Activated CD4-positive, alpha-beta memory T cell treated with anti-CD3 and anti-CD28 coated beads for 36 hours (primary cell): ENCODE results near the gene OR14A2. TPM values are rescaled to one million over a fixed set of nuclear protein-coding genes. Genes with fewer than 3 reads are reported as not detected.
"Not testable (repeated sequence)": the region's sequence is repeated elsewhere in the genome, so short reads cannot be mapped to it uniquely, and the experiment has no call there.

Source experiments
- CTCF ChIA-PET: fragments of 350-600 bp; sonication (Branson Sonifier 250); formaldehyde crosslinking; loops from one replicate; lab custom pipeline; 2021; ENCODE audit warnings: antibody characterized with exemption, inconsistent platforms; lab: Charles Lee
- POLR2A ChIA-PET: fragments of 350-600 bp; sonication (Branson Sonifier 250); formaldehyde crosslinking; loops from one replicate; lab custom pipeline; 2021; ENCODE audit warnings: antibody characterized with exemption; lab: Charles Lee
- DNase-seq: peaks from one replicate; pipeline ENCODE4 v3.0.0-alpha.2; 2020
- H3K27ac Mint-ChIP-seq: one replicate; pipeline ENCODE4 v1.8.0; 2021; ENCODE audit warnings: mixed read lengths
- H3K27me3 Mint-ChIP-seq: one replicate; pipeline ENCODE4 v1.8.0; 2021; ENCODE audit warnings: mixed read lengths
- H3K36me3 Mint-ChIP-seq: one replicate; pipeline ENCODE4 v1.8.0; 2021; ENCODE audit warnings: mixed read lengths
- H3K4me1 Mint-ChIP-seq: one replicate; pipeline ENCODE4 v1.8.0; 2021; ENCODE audit warnings: low read depth, mixed read lengths
- H3K4me3 Mint-ChIP-seq: one replicate; pipeline ENCODE4 v1.8.0; 2021; ENCODE audit warnings: mild to moderate bottlenecking, mixed read lengths
- H3K9me3 Mint-ChIP-seq: one replicate; pipeline ENCODE4 v1.8.0; 2021; ENCODE audit warnings: mixed read lengths
- intact Hi-C: fragments of 100-400 bp; cut with micrococcal nuclease; formaldehyde crosslinking; loops from one replicate; pipeline ENCODE4 v1.15.1; 2023
- total RNA-seq, 2 experiments: library from RNA; stranded (reverse); gene quantifications; one replicate each; pipeline ENCODE4 v1.2.3, GENCODE V29; 2021

The OR14A2 gene
- not detected for total RNA-seq

GRCh38 chr1:247748041-247748440, at the start of gene OR14A2:
Gene OR14A2, minus strand, starts transcription at chr1:247748141.
- Mint-ChIP-seq H3K9me3 (peaks cover 14% of the 10 kb centered on the region), H3K27me3 (peaks cover 1% of the 10 kb centered on the region), H3K4me1 (no peaks in the 10 kb centered on the region), H3K36me3 (no peaks in the 10 kb centered on the region), H3K4me3 (no peak within 1 kb of the TSS), H3K27ac (no peak within 1 kb of the TSS)
- POLR2A ChIA-PET: no interaction called here
- intact Hi-C loops: no loop called here
- no peak for DNase-seq
- CTCF ChIA-PET: no interaction called here

GRCh38 chr1:247797518-247797917, 49.6 kb upstream of the OR14A2 start:
- Mint-ChIP-seq H3K9me3 (no peaks in the 10 kb centered on the region), H3K4me1 (no peaks in the 10 kb centered on the region), H3K27ac (no peak overlapping the region), H3K27me3 (peaks cover 2% of the 10 kb centered on the region), H3K4me3 (no peak overlapping the region), H3K36me3 (no peaks in the 10 kb centered on the region)
- ChIA-PET POLR2A (no interaction called here), CTCF (no interaction called here)
- DNase-seq: no peak
- intact Hi-C loops: no loop called here

- Mint-ChIP-seq H3K27me3 (no peaks in the 10 kb centered on the region), H3K4me1 (no peaks in the 10 kb centered on the region), H3K27ac (no peak overlapping the region), H3K36me3 (no peaks in the 10 kb centered on the region), H3K9me3 (no peaks in the 10 kb centered on the region), H3K4me3 (no peak overlapping the region)
- no peak for DNase-seq
- ChIA-PET CTCF (no interaction called here), POLR2A (no interaction called here)
- intact Hi-C loops: no loop called here
Measured at GRCh38 chr1:247769603-247770002, 21.7 kb upstream of the OR14A2 start.

GRCh38 chr1:247760456-247760855, 12.5 kb upstream of the OR14A2 start, which contains the start of gene OR1C1:
Gene OR1C1, minus strand, starts transcription at chr1:247760556. Its CDS starts 2,150 bp downstream, at chr1:247758406.
- Mint-ChIP-seq H3K4me3 (no peak within 1 kb of the TSS), H3K27me3 (no peaks in the 10 kb centered on the region), H3K36me3 (no peaks in the 10 kb centered on the region), H3K9me3 (no peaks in the 10 kb centered on the region), H3K27ac (no peak within 1 kb of the TSS), H3K4me1 (no peaks in the 10 kb centered on the region)
- POLR2A ChIA-PET: no interaction called here
- DNase-seq: no peak
- CTCF ChIA-PET: no interaction called here
- intact Hi-C loops: no loop called here

- H3K4me3 Mint-ChIP-seq, CTCF ChIA-PET, intact Hi-C loops, H3K27me3 Mint-ChIP-seq, H3K27ac Mint-ChIP-seq, DNase-seq, H3K36me3 Mint-ChIP-seq, POLR2A ChIA-PET, H3K4me1 Mint-ChIP-seq: not testable (repeated sequence)
- peaks cover 14% of the 10 kb centered on the region for H3K9me3 Mint-ChIP-seq
Measured at GRCh38 chr1:247754311-247754710, 6.4 kb upstream of the OR14A2 start.

- Mint-ChIP-seq H3K9me3 (peaks cover 14% of the 10 kb centered on the region), H3K27ac (no peak overlapping the region), H3K36me3 (no peaks in the 10 kb centered on the region), H3K27me3 (no peaks in the 10 kb centered on the region), H3K4me1 (no peaks in the 10 kb centered on the region), H3K4me3 (no peak overlapping the region)
- CTCF ChIA-PET: no interaction called here
- POLR2A ChIA-PET: no interaction called here
- intact Hi-C loops: no loop called here
- no peak for DNase-seq
Measured at GRCh38 chr1:247749870-247750269, 1.9 kb upstream of the OR14A2 start.

- Mint-ChIP-seq H3K9me3 (peaks cover 14% of the 10 kb centered on the region), H3K27ac (no peak overlapping the region), H3K36me3 (no peaks in the 10 kb centered on the region), H3K27me3 (peaks cover 2% of the 10 kb centered on the region), H3K4me1 (no peaks in the 10 kb centered on the region), H3K4me3 (no peak overlapping the region)
- DNase-seq: no peak
- intact Hi-C loops: no loop called here
- CTCF ChIA-PET: no interaction called here
- POLR2A ChIA-PET: no interaction called here
Measured at GRCh38 chr1:247747616-247748015, 325 bp downstream of the OR14A2 start.

- Mint-ChIP-seq H3K27ac (no peak overlapping the region), H3K4me1 (no peaks in the 10 kb centered on the region), H3K4me3 (no peak overlapping the region), H3K9me3 (peaks cover 14% of the 10 kb centered on the region), H3K36me3 (no peaks in the 10 kb centered on the region), H3K27me3 (peaks cover 2% of the 10 kb centered on the region)
- POLR2A ChIA-PET: no interaction called here
- no peak for DNase-seq
- CTCF ChIA-PET: no interaction called here
- intact Hi-C loops: no loop called here
Measured at GRCh38 chr1:247746391-247746935, 1.5 kb downstream of the OR14A2 start.

- H3K27me3 Mint-ChIP-seq, H3K36me3 Mint-ChIP-seq, DNase-seq, H3K4me3 Mint-ChIP-seq, H3K9me3 Mint-ChIP-seq, H3K27ac Mint-ChIP-seq, H3K4me1 Mint-ChIP-seq, intact Hi-C loops, POLR2A ChIA-PET: not testable (repeated sequence)
- CTCF ChIA-PET: interaction anchor here (0.9 kb wide), 1 partner anchor 19 kb away, joined by 3 read pairs; no protein-coding TSS in a partner anchor
Measured at GRCh38 chr1:247742215-247742760, 5.7 kb downstream of the OR14A2 start.

GRCh38 chr1:247741756-247742155, 6.2 kb downstream of the OR14A2 start:
- Mint-ChIP-seq H3K27me3 (peaks cover 2% of the 10 kb centered on the region), H3K4me3 (no peak overlapping the region), H3K9me3 (no peaks in the 10 kb centered on the region), H3K4me1 (no peaks in the 10 kb centered on the region), H3K27ac (no peak overlapping the region), H3K36me3 (no peaks in the 10 kb centered on the region)
- intact Hi-C loops: no loop called here
- CTCF ChIA-PET: interaction anchor here (0.9 kb wide), 1 partner anchor 18 kb away, joined by 3 read pairs; no protein-coding TSS in a partner anchor
- DNase-seq: no peak
- POLR2A ChIA-PET: no interaction called here

- Mint-ChIP-seq H3K9me3 (no peaks in the 10 kb centered on the region), H3K27me3 (peaks cover 2% of the 10 kb centered on the region), H3K4me1 (no peaks in the 10 kb centered on the region), H3K4me3 (no peak overlapping the region), H3K36me3 (no peaks in the 10 kb centered on the region), H3K27ac (no peak overlapping the region)
- intact Hi-C loops: no loop called here
- POLR2A ChIA-PET: no interaction called here
- CTCF ChIA-PET: no interaction called here
- no peak for DNase-seq
Measured at GRCh38 chr1:247740721-247741120, 7.2 kb downstream of the OR14A2 start.

- Mint-ChIP-seq H3K4me3 (no peak within 1 kb of the TSS), H3K27ac (no peak within 1 kb of the TSS), H3K36me3 (no peaks in the 10 kb centered on the region), H3K27me3 (peaks cover 2% of the 10 kb centered on the region), H3K4me1 (no peaks in the 10 kb centered on the region), H3K9me3 (no peaks in the 10 kb centered on the region)
- CTCF ChIA-PET: no interaction called here
- intact Hi-C loops: no loop called here
- no peak for DNase-seq
- POLR2A ChIA-PET: no interaction called here
Measured at GRCh38 chr1:247738315-247738714, 9.6 kb downstream of the OR14A2 start, which contains the start of gene OR14K1. Gene OR14K1, plus strand, starts transcription at chr1:247738615. Its CDS starts 0 bp downstream, at chr1:247738615.

GRCh38 chr1:247721222-247721621, 26.7 kb downstream of the OR14A2 start:
- no peaks in the 10 kb centered on the region for H3K27me3 Mint-ChIP-seq
- no peaks in the 10 kb centered on the region for H3K36me3 Mint-ChIP-seq
- intact Hi-C loops: no loop called here
- peaks cover 9% of the 10 kb centered on the region for H3K9me3 Mint-ChIP-seq
- POLR2A ChIA-PET: no interaction called here
- no peak overlapping the region for H3K27ac Mint-ChIP-seq
- H3K4me1 Mint-ChIP-seq: no peaks in the 10 kb centered on the region
- H3K4me3 Mint-ChIP-seq: no peak overlapping the region
- CTCF ChIA-PET: no interaction called here
- DNase-seq: no peak
